ENCODE data around the gene XAB2.

The XAB2 gene

GRCh38 chr19:7624810-7625209, 4.5 kb downstream of the XAB2 start:
- peaks cover 44% of the 10 kb centered on the region for H3K79me2 ChIP-seq (ENCODE audit: low read length)
- peaks cover 6% of the 10 kb centered on the region; the same call in 1 of the 2 replicates for H3K36me3 ChIP-seq (replicated peaks; ENCODE audit: insufficient read depth, low read length)
- H3K9me3 ChIP-seq (replicated peaks; ENCODE audit: insufficient read depth, low read length) = no peaks in the 10 kb centered on the region
- no peaks in the 10 kb centered on the region for H3K9me2 ChIP-seq (replicated peaks; ENCODE audit: insufficient read depth, low read length)
- H3K27me3 ChIP-seq (replicated peaks; ENCODE audit: insufficient read depth, low read length) = no peaks in the 10 kb centered on the region
- no peaks in the 10 kb centered on the region for H3F3A ChIP-seq (ENCODE audit: insufficient read depth, low read length)
- no peaks in the 10 kb centered on the region for H4K20me1 ChIP-seq (ENCODE audit: insufficient read depth, low read length)
- TF ChIP-seq EZH2phosphoT487 (IDR thresholded peaks at IDR 0.05; ENCODE audit: low read length) (no peak), CTCF (IDR thresholded peaks at IDR 0.05; ENCODE audit: low read length) (no peak), EZH2 (optimal IDR thresholded peaks at IDR 0.05; ENCODE audit: low read depth, low read length) (no peak)
- H3K4me3 ChIP-seq (ENCODE audit: low read length) = no peak overlapping the region
- no peak overlapping the region for H3K4me2 ChIP-seq (ENCODE audit: low read depth, low read length)
- no peak overlapping the region for H2AFZ ChIP-seq (ENCODE audit: low read length)
- DNase-seq = no peak
- H3K9ac ChIP-seq (ENCODE audit: low read length) = no peak overlapping the region
- no peak overlapping the region for H3K27ac ChIP-seq (ENCODE audit: low read length)
- H3K4me1 ChIP-seq (ENCODE audit: low read length) = peaks cover 9% of the 10 kb centered on the region

GRCh38 chr19:7623725-7624603, 5.4 kb downstream of the XAB2 start:
- Histone ChIP-seq H3K4me1 (ENCODE audit: low read length) (peaks cover 9% of the 10 kb centered on the region), H3K4me3 (ENCODE audit: low read length) (no peak overlapping the region), H4K20me1 (ENCODE audit: insufficient read depth, low read length) (no peaks in the 10 kb centered on the region), H3K9me2 (replicated peaks; ENCODE audit: insufficient read depth, low read length) (no peaks in the 10 kb centered on the region), H3K27ac (ENCODE audit: low read length) (no peak overlapping the region), H3K27me3 (replicated peaks; ENCODE audit: insufficient read depth, low read length) (no peaks in the 10 kb centered on the region), H2AFZ (ENCODE audit: low read length) (no peak overlapping the region), H3K9me3 (replicated peaks; ENCODE audit: insufficient read depth, low read length) (no peaks in the 10 kb centered on the region), H3K9ac (ENCODE audit: low read length) (no peak overlapping the region), H3K79me2 (ENCODE audit: low read length) (peaks cover 38% of the 10 kb centered on the region), H3K4me2 (ENCODE audit: low read depth, low read length) (no peak overlapping the region), H3K36me3 (replicated peaks; ENCODE audit: insufficient read depth, low read length) (peaks cover 6% of the 10 kb centered on the region; the same call in 1 of the 2 replicates), H3F3A (ENCODE audit: insufficient read depth, low read length) (no peaks in the 10 kb centered on the region)
- DNase-seq = no peak
- TF ChIP-seq EZH2 (optimal IDR thresholded peaks at IDR 0.05; ENCODE audit: low read depth, low read length) (no peak), EZH2phosphoT487 (IDR thresholded peaks at IDR 0.05; ENCODE audit: low read length) (no peak), CTCF (IDR thresholded peaks at IDR 0.05; ENCODE audit: low read length) (no peak)

- Histone ChIP-seq H3K9me3 (replicated peaks; ENCODE audit: insufficient read depth, low read length) (no peaks in the 10 kb centered on the region), H3K4me2 (ENCODE audit: low read depth, low read length) (no peak overlapping the region), H3K4me3 (ENCODE audit: low read length) (no peak overlapping the region), H3K9me2 (replicated peaks; ENCODE audit: insufficient read depth, low read length) (no peaks in the 10 kb centered on the region), H3K9ac (ENCODE audit: low read length) (no peak overlapping the region), H4K20me1 (ENCODE audit: insufficient read depth, low read length) (no peaks in the 10 kb centered on the region), H3K79me2 (ENCODE audit: low read length) (peaks cover 29% of the 10 kb centered on the region), H3K27me3 (replicated peaks; ENCODE audit: insufficient read depth, low read length) (no peaks in the 10 kb centered on the region), H3K36me3 (replicated peaks; ENCODE audit: insufficient read depth, low read length) (peaks cover 6% of the 10 kb centered on the region; the same call in 1 of the 2 replicates), H3K27ac (ENCODE audit: low read length) (no peak overlapping the region), H2AFZ (ENCODE audit: low read length) (no peak overlapping the region), H3K4me1 (ENCODE audit: low read length) (peaks cover 2% of the 10 kb centered on the region), H3F3A (ENCODE audit: insufficient read depth, low read length) (no peaks in the 10 kb centered on the region)
- DNase-seq = no peak
- TF ChIP-seq EZH2phosphoT487 (IDR thresholded peaks at IDR 0.05; ENCODE audit: low read length) (no peak), CTCF (IDR thresholded peaks at IDR 0.05; ENCODE audit: low read length) (no peak), EZH2 (optimal IDR thresholded peaks at IDR 0.05; ENCODE audit: low read depth, low read length) (no peak)
Observed at GRCh38 chr19:7622933-7623685, 6.2 kb downstream of the XAB2 start.
